Effector CD8-positive, alpha-beta T cell (primary cell): Measurements from ENCODE around the gene DOC2B.

Experiments used
- DNase-seq: peaks from one replicate; lab custom pipeline; 2025; lab: John Stamatoyannopoulos, UW

The DOC2B gene

DNA sequence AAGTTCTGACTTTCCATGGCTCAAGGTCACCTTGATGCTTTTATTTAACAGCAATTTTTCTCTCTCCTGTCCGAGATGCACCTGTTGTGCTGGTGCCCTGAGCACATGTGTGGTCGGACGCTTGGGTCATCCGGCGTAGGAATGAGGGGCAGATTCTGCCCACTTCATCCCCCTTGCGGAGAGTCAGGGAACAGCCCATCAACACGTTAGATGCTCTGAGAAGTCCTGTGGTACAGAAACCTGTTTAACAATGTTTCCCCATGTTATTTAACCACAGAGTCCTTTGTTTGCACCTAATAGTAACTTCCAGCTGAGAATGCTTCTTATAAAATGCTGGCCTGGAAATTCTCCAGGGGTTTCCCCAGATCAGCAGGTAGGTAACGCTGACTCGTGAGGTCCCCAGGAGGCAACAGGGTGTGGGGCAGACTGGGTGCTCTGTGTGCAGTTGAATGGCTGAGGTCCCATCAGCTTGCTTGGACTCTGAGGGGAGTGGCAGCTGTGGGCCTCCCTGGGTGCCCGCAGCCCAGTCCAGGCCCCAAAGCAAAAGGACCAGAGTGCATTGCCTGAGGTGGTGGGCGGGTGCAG, 17.8 kb downstream of the DOC2B start:
- DNase-seq: no peak

- no peak for DNase-seq
Measured at GRCh38 chr17:162689-163088, 18.8 kb downstream of the DOC2B start.

DNA sequence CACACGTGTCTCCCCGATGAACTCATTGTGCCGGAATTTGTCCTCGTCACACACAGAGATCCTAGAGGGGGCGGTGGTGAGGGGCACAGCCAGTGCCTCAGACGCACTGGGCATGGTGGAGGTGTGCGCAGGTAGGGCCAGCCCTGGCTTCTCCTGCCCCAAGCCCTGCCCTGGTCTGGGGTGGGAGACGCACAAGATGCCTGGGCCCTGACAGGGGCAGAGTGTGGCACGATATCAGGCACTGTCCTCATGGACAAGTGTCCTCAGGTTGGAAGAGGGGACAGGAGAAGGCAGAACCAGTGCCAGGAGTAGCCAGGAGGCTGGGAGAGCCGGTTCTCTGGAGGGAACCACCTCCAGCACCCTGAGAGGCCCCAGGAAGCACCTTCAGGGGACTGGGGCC, 20.0 kb downstream of the DOC2B start:
- DNase-seq: no peak

- DNase-seq: no peak
Measured at GRCh38 chr17:160336-160735, 21.1 kb downstream of the DOC2B start.

DNA sequence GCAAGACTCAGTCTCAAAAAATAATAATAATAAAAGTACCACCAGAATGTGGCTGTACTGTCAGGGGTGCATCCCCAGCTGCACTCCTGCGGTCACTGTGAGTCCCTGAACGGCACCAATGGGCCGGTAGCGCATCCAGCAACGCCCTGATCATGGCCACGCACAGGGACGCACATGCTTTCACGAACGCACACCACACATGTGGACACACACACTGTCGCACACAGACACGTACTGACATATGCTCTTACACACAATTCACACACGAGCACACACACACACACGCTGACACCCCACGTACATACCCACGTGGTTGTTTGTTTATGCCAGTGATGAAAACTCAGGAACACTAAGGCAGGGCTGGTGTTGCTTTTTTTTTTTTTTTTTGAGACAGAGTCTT, 21.8 kb downstream of the DOC2B start:
- DNase-seq: no peak

GRCh38 chr17:158379-158778, 23.1 kb downstream of the DOC2B start:
- DNase-seq: no peak

DNA sequence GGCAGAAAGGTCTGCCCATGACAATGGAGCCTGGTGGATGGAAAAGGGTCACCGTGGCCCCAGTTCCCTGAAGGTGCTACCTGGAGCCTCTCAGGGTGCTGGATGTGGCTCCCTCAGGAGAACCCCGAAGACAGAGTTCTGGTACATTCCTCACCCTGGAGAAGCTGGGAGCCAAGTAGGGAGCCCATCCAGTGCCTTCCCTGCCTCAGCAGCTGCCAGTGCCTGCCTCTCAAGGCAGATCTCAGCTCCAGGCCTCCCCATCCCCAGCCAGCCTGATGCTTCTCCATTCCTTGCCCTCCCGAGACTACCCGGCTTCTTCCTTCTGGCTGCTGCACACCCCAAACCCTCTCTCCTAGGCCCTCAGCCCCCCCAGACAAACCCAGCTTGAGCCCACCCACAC, 23.5 kb downstream of the DOC2B start:
- no peak for DNase-seq

- no peak for DNase-seq
Measured at GRCh38 chr17:156946-157345, 24.5 kb downstream of the DOC2B start.

DNA sequence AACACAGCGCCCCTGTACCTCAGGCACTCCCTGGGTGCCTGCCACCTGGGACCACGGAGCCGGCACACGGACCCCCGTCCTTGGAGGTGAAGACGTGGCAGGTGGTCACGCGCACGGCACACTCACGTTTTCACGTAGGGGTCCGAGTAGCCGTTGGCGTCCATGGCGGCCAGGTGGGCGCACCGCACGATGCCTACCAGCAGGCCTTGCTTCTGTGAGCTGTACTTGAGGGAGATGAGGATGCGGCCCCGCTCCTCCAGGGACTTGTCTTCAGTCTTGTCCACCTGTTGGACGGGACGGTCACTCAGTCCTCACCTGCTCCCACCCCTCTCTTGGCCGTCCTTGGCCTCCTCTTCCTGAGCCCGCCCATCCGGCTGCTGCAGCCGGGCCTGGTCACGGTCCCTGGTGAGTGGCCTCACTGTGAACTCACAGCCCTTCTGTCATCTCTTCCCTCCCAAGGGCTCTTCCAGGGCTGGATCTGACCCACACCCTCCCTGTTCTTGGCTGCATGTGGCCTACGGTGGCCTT, 25.3 kb downstream of the DOC2B start:
- no peak for DNase-seq

DNA sequence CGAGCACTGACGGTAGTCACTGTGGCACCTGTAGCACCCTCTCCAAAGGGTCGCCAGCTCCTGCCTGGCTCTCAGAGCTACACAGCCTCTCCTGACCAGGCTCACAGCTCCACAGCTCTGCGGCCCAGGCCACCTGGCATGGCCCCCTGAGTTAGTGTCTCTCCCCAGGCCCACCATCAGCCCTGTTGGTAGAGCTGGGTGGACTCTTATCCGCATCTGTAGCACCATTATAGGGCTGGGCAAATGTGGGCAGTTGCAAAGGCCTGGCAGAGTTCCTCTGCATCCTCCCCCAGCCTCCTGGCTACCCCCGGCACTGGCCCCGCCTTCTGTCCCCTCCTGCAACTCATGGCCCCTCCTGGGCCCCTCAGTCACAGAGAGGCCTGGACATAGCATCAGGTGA, 25.9 kb downstream of the DOC2B start:
- DNase-seq: no peak

- no peak for DNase-seq
Measured at GRCh38 chr17:153851-154250, 27.6 kb downstream of the DOC2B start.

DNA sequence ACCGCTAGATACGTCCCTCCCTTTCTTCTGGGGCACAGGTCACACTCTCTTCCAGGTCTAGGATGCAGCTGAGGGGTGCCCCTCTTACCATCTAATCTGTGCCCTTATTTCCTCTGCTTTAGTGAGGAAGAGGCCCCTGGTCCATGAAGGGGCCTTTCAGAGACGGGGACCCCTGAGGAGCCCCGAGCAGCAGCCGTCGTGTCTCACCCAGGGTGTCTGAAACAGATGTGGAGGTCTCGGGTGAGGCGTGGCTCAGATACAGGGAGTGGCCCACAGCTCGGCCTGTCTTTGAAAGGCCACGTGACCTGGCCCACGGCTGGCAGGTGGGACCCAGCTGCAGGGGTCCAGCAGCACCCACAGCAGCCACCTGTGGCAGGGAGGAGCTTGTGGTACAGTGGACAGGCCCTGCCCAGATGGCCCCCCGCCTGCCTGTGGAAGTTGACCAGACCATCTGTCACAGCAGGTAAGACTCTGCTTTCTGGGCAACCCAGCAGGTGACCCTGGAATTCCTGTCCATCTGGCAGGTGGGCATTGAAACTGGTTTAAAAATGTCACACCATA, 28.5 kb downstream of the DOC2B start:
- no peak for DNase-seq

- no peak for DNase-seq
Measured at GRCh38 chr17:151886-152859, 29.3 kb downstream of the DOC2B start.

GRCh38 chr17:151004-151403, 30.4 kb downstream of the DOC2B start:
- no peak for DNase-seq

GRCh38 chr17:149897-150584, 31.4 kb downstream of the DOC2B start:
- no peak for DNase-seq

DNA sequence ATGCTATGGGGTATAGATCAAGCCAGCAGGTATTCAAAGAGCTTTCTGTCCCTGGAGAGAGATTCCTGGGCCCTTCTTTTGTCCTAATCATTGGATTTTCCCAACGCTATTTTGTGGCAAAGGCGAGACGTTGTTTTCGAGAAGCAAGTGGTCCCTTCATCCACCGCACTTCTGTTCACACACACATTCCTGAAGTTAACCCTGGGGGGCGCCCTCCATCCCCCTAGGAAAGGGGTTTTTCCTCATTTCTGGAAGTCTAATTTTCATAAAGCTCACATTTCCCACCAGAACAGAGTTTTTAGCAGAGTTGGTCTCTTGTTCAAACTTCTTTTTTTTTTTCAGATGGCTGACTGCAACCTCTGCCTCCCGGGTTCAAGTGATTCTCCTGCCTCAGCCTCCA, 32.2 kb downstream of the DOC2B start:
- no peak for DNase-seq

GRCh38 chr17:148757-149156, 32.7 kb downstream of the DOC2B start:
- DNase-seq: no peak

GRCh38 chr17:147796-148740, 33.4 kb downstream of the DOC2B start:
- no peak for DNase-seq

DNA sequence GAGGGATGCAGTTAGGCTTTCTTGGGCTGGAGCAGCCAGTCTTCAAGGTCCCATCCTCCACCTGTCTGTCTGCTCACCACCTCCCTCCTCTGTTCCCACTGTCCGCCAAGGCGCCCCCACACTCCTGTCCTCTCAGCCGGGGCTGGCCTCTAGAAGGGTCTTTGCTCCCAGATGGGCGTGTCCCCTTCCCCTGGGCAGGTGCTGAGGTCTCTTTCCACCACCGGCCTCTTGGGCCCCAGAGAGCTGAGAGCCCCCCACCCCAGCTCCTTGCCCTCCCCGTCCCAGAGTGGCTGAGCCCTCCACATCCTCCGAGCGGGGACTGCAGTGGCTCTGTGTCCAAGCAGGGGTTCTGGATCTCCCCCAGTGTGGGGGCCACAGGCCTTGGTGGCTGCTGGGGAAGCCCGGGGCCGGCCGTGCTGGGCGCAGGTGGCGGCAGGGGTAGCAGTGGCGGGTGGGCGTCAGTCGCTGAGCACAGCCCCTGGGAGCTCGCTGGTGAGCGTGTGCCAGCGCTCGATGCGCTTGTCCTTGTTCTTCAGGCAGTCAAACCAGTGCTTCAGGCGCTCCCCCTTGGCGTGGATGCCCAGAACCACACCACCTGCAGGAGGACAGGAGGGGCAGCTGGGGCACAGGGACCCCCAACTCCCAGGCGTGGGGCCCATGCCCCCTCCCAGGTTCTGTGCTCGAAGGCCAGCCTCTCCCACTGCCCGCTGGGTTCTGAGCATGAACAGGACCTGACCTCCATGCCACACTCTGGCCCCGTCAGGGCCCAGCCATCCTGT, 34.3 kb downstream of the DOC2B start:
- DNase-seq: no peak

GRCh38 chr17:146546-146945, 34.9 kb downstream of the DOC2B start:
- DNase-seq: no peak
